ENCODE data around the gene GOLGA7B. TPM values are rescaled to one million over a fixed set of nuclear protein-coding genes. Genes with fewer than 3 reads are reported as not detected.

GOLGA7B gene
- total RNA-seq, 1 experiment from 2014 or later: 0.06 TPM

GRCh38 chr10:97894092-97894491 is 44.4 kb downstream of the GOLGA7B start:
- DNase-seq (ENCODE audit: low read depth): no peak

DNA sequence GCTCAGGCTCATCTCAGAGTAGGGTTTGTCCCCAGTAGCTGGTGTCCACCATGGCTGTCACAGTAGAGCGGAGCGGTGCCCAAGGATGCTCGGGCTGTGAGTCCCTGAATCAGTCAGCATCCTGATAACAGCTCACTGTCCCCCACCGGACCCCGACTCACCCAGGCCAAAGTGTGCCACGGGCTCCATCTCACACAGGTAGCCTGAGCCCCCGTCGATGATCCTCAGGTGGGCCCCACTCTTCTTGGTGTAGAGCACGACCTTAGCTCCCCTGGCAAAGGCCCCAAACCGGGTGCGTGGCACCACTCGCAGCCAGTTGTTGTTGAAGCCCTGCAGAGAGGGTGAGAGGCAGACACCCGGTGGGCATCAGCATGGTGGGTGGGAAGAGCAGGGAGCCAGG is 45.4 kb downstream of the GOLGA7B start:
- no peak for DNase-seq (ENCODE audit: low read depth)

GRCh38 chr10:97895915-97896314 is 46.3 kb downstream of the GOLGA7B start:
- no peak for DNase-seq (ENCODE audit: low read depth)

GRCh38 chr10:97896756-97897358 is 47.2 kb downstream of the GOLGA7B start:
- no peak for DNase-seq (ENCODE audit: low read depth)

DNA sequence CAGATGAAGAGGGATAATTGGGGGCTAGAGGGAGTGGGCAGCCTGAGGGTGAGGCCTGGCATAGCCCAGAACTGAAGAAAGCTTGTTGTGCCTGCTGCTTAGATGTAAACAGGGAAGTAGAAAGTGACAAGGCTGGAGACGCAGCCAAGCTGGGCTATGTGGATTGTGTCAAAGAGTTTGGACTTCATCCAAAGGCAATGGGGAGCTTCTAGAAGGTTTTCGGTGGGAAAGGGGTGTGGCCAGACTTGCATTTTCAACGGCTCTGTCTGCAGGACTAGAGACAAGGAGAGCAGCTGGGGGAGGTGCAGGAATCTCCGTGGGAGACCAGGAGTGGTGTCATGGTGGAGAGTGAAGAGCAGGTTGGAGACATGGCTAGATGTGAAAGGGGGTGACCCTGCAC is 48.8 kb downstream of the GOLGA7B start:
- no peak for DNase-seq (ENCODE audit: low read depth)

DNA sequence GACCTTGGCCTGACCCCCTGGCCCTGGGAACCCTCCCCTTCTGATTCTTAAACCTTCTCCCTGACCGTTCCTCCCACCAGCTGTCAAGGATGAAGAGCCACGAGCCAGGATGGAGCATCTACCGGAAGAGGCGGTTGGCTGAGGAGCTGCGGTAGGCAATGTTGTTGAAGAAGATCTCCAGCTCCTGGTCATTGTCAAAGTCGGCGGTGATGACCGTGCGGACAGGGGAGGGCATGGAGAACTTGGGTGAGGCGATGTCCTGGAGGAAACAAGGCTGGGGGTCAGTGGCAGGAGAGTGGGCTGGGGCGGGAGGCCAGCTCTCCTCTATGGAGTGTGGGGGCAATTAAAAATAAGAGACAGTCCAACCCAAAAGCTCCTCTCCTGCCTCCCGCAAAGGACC is 51.7 kb downstream of the GOLGA7B start:
- no peak for DNase-seq (ENCODE audit: low read depth)

DNA sequence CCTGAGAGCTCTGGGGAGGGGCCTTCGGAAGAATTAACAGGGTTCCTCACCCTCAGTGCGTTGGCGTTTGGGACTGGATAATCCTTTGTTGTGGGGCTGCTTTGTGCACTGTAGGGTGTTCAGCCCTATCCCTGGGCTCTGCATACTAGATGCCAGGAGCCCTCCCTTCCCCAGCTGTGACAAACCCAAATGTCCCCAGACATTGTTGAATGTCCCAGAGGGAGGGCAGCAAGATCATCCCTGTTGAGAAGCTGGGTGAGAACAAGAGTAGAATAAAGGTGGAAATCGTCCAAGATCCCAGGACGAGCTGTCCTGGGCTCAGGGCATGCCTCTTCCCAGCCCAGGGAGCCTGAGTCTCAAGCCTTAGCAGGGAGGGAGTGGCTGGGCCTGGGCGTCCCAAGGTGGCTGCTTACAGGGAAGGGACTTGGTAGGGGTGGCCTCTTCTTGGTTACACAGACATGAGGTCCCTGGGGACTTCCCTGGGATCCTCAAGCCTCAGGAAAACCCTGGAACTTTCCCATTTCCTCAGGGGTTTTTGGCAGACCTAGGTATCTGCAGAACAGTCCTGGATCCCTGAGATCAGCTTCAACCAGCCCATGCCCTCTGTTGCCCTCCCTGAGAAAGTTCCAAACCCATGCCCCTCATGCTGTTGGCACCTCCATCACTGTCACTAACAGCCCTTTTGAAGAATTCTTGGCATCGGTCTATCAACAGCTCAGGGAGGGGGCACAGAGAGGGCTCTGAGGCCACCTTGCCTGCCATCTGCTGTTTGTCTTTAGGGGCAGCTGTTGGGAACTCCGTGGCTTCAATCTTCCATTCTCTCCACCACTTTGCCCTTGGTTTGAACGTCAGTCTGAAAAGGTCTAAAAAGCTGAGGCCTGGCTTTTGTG is 53.7 kb downstream of the GOLGA7B start:
- no peak for DNase-seq (ENCODE audit: low read depth)

GRCh38 chr10:97904018-97904381 is 54.4 kb downstream of the GOLGA7B start:
- DNase-seq (ENCODE audit: low read depth): no peak

GRCh38 chr10:97904576-97904975 is 54.9 kb downstream of the GOLGA7B start:
- no peak for DNase-seq (ENCODE audit: low read depth)

- DNase-seq (ENCODE audit: low read depth): no peak
Observed at GRCh38 chr10:97905276-97905675, 55.6 kb downstream of the GOLGA7B start.

DNA sequence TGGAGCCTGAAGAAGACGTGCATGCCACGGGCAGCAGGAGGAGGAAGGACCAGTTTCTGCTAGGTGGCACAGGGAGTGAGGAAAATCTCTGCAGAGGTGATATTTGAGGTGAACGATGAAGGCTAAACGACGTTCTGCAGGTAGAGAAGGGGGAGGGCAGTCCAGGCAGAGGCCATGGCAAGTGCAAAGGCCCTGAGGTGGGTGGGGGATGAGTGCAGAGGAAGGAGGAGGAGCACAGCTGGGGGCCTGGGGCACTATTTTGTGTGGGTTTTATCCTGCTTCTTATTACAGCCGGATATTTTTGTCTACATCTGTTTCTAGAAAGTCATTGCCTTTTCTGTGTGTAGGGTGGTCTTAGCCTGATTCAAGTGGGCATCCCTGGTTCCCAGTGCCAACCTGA is 57.6 kb downstream of the GOLGA7B start:
- no peak for DNase-seq (ENCODE audit: low read depth)

DNA sequence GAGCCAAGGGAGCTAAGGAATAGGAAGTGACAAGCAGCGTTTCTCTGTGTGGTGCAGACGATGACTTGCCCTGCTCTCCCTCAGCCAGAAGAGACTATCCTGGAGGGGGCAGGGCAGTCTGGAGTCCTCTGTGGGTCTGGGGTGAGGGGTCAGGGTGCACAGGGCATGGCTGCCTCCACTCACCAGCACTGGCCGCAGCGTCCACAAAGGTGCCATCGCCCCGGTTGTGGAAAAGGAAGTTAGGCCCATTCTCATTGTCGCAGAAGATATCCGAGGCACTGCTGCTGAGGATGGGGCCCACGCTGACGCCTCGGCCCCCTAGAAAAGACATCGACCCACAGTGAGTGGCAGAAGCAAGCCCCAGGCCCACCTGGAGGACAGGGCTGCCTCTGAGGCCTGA is 58.2 kb downstream of the GOLGA7B start:
- DNase-seq (ENCODE audit: low read depth): no peak

- no peak for DNase-seq (ENCODE audit: low read depth)
Observed at GRCh38 chr10:97910661-97911060, 61.0 kb downstream of the GOLGA7B start.

DNA sequence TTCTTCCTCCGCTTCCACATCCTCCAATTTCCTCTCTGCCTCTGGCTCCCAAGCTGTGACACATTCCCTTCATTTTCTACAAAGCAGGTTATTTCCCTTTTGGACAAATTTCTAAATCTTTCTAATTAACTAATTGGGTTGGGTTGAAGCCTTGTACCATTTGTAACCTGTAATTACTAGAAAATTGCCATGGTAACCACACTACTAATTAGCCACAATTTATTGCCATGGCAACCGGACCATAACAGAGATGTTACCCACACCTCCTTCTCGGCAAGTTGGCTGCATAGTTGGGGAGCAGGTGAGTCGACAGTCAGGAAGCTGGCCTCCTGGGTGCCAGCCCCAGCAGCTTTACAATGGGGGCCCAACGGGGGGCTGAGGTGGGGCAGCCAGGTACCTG is 61.6 kb downstream of the GOLGA7B start:
- DNase-seq (ENCODE audit: low read depth): no peak

DNA sequence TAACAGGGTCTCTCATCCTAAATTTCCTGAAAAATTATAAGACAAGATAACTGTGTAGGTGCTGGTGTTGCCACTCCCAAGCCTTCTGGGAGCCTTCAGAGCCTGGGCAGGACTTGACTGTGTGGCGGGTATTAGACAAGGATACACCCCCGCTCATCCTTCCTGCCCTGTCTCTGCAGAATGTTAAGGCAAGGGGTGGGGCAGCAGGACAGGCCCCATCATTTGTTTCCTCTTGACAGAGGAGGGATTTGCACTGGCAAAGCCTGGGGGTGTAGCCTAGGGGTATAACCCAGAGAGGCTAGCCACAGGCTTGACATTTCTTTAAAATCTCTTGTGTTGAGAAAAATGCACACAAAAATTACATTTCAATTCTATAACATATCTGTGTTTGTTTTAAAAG is 63.5 kb downstream of the GOLGA7B start:
- no peak for DNase-seq (ENCODE audit: low read depth)

- no peak for DNase-seq (ENCODE audit: low read depth)
Observed at GRCh38 chr10:97913614-97914013, 64.0 kb downstream of the GOLGA7B start.

GRCh38 chr10:97914171-97914836 is 64.7 kb downstream of the GOLGA7B start:
- no peak for DNase-seq (ENCODE audit: low read depth)

DNA sequence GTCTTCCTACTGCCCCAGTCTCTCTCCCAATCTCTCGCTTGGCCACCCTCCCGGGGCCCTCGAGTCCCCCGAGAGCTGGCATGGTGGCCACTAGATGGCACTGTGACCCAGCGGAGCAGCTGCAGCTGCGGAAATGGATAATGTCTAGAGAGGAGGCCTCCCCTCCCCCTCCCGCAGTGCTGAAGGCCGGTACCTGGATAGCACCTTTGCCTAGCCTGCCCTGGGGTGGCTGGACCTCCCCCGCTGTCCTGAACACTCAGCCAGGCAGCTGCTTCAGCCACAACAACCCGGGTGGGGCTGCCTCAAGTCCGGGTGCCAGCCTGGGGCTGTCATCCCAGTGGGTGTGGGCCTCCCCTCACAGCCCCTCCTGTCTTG is 65.2 kb downstream of the GOLGA7B start:
- peak; percentile 43 for DNase-seq (ENCODE audit: low read depth)

- DNase-seq (ENCODE audit: low read depth): no peak
Observed at GRCh38 chr10:97915346-97916131, 65.9 kb downstream of the GOLGA7B start.

DNA sequence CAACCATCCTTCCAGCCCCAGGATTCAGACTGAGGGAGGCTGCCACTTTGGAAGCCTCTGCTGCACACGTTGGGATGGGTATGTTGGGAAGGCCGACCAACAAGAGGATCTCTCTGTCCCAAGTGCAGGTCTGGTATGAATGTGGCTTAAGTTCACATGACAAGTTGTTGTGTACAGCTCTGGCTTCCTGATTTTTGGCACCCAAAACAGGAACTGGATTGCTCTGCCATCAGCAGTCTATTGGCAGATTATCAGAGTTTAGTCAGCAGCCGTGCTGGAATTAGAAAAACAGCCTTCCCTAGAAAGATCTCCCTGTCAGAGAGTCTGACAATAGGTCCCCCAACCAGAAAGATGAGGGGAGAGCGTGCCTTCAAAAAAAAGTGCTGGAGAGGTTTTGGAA is 66.9 kb downstream of the GOLGA7B start:
- no peak for DNase-seq (ENCODE audit: low read depth)

- no peak for DNase-seq (ENCODE audit: low read depth)
Observed at GRCh38 chr10:97919012-97919411, 69.4 kb downstream of the GOLGA7B start.

- no peak for DNase-seq (ENCODE audit: low read depth)
Observed at GRCh38 chr10:97920865-97921264, 71.2 kb downstream of the GOLGA7B start.

Measured in LHCN-M2 (cell line).